ENCODE results near the gene FH.

GRCh38 chr1:241459186-241459802 lies 60.3 kb downstream of the FH start:
- TF ChIP-seq MYC (IDR thresholded peaks at IDR 0.05; ENCODE audit: low read depth, low read length) (no peak), CTCF (IDR thresholded peaks at IDR 0.05; ENCODE audit: low read depth, low read length) (no peak), POLR2A (IDR thresholded peaks at IDR 0.05; ENCODE audit: extremely low read depth, insufficient read length) (no peak)
